OCI-LY3 (cell line): ENCODE measurements around the gene TM4SF20.

Source experiments
- CTCF ChIP-seq: fragments of 200-600, 300-600 bp; sonication (generic); IDR thresholded peaks from 2 replicates; pipeline ENCODE4 v1.5.1; 2014; ENCODE audit warnings: antibody characterized with exemption, low read length, low read depth
- EZH2phosphoT487 ChIP-seq: fragments of 200-600 bp; shearing (Covaris generic); IDR thresholded peaks from 2 replicates; pipeline ENCODE4 v1.6.1; 2018; ENCODE audit warnings: antibody characterized with exemption, mixed run types, low read depth

GRCh38 chr2:227376656-227377396, 2.3 kb downstream of the TM4SF20 start:
- no peak for TF ChIP-seq CTCF
- no peak for TF ChIP-seq EZH2phosphoT487
